Measurements from ENCODE around the gene CHRNA3.
"Not testable (repeated sequence)": the region's sequence is repeated elsewhere in the genome, so short reads cannot be mapped to it uniquely, and the experiment has no call there.

The CHRNA3 gene

DNA sequence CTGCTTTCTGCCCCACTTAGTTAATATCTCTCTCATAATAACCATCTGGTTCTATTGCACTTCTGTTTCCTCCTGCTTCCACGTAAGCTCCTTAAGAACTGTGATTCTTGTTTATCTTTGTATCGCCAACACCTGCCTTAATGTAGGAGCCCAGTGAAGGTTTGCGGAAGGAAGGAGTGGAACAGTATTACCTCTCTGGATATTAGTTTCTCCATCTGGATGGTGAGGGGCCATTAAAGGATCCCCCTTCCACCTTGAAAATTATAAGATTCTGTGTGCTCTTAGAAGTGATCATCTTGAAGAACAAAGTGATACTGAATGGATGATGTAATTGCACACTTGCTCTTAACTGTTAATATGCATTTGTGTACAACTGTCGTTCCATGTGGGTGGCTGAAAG is 53.3 kb downstream of the CHRNA3 start:
- POLR2A ChIA-PET, result no interaction called here
- CTCF ChIA-PET, result interaction anchor here (1.1 to 3.2 kb wide), 2 partner anchors 8 to 34 kb away, joined by 3 to 16 read pairs; no protein-coding TSS in a partner anchor
- no peak for TF ChIP-seq CTCF (IDR thresholded peaks at IDR 0.05; ENCODE audit: control extremely low read depth, extremely low read depth, low read depth, missing control alignments)
- DNase-seq (ENCODE audit: extremely low spot score), result peak; percentile 23

- POLR2A ChIA-PET, result interaction anchor here (0.9 to 2.1 kb wide), 4 partner anchors 10 to 306 kb away, joined by 3 to 8 read pairs (median 3); partner anchors contain the start of genes DNAJA4 and PSMA4
- peak; percentile 23 for DNase-seq (ENCODE audit: extremely low spot score)
- CTCF ChIA-PET, result interaction anchor here (1.4 to 3.2 kb wide), 4 partner anchors 10 to 23 kb away, joined by 4 to 16 read pairs (median 7); no protein-coding TSS in a partner anchor
- TF ChIP-seq CTCF (IDR thresholded peaks at IDR 0.05; ENCODE audit: control extremely low read depth, extremely low read depth, low read depth, missing control alignments), result no peak
Measured at GRCh38 chr15:78565951-78566774, 54.6 kb downstream of the CHRNA3 start.

DNA sequence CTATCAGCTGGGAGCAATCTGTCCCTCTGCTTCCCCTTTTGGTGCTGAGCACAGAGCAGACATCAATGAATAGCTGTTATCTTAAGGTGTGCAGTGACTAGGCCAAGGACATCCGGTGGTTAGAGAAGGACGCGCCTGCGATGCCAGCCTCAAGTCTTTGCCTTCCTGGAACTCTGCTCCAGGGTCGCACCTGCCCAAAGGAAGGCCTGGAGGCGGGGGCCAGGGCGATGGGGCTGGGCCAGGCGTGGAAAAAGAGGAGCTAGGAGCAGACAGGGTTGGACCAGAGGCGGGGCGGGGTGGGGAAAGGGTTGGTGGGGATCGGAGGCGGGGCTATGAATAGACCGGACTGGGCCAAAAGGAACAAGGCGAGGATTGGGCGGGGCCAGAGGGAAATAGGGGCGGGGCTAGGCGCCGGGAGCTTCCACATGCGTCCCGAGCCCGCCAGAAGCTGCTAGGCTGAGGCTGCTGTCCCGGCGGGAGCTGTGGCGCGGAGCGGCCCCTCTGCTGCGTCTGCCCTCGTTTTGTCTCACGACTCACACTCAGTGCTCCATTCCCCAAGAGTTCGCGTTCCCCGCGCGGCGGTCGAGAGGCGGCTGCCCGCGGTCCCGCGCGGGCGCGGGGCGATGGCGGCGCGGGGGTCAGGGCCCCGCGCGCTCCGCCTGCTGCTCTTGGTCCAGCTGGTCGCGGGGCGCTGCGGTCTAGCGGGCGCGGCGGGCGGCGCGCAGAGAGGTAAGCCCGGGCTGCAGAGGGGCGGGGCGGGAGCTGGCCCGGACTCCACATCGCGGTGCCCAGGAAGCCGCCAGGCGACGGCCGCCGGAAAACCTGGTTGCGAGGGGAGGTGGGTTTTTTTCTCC is 55.5 kb downstream of the CHRNA3 start, which contains the start of gene CHRNA5:
Gene CHRNA5 (plus strand): TSS at position 424 of the 854 bp plus-strand sequence. CDS start 200 bp downstream, at position 624.
- CTCF ChIA-PET, result interaction anchor here (1.2 to 3.2 kb wide), 5 partner anchors 11 to 22 kb away, joined by 3 to 16 read pairs (median 6); no protein-coding TSS in a partner anchor
- DNase-seq (ENCODE audit: extremely low spot score), result peak; percentile 88
- no peak for TF ChIP-seq CTCF (IDR thresholded peaks at IDR 0.05; ENCODE audit: control extremely low read depth, extremely low read depth, low read depth, missing control alignments)
- POLR2A ChIA-PET, result interaction anchor here (0.5 to 2.1 kb wide), 9 partner anchors 9 to 1520 kb away, joined by 3 to 8 read pairs (median 3); partner anchors contain the start of genes DNAJA4 and PSMA4

GRCh38 chr15:78564743-78565096 is 56.1 kb downstream of the CHRNA3 start:
- DNase-seq (ENCODE audit: extremely low spot score), result no peak
- TF ChIP-seq CTCF (IDR thresholded peaks at IDR 0.05; ENCODE audit: control extremely low read depth, extremely low read depth, low read depth, missing control alignments), result no peak
- POLR2A ChIA-PET, result interaction anchor here (0.5 to 2.1 kb wide), 7 partner anchors 9 to 1520 kb away, joined by 3 to 8 read pairs (median 3); partner anchors contain the start of gene DNAJA4
- CTCF ChIA-PET, result interaction anchor here (1.2 to 2.2 kb wide), 5 partner anchors 12 to 248 kb away, joined by 3 to 8 read pairs (median 4); no protein-coding TSS in a partner anchor

GRCh38 chr15:78563092-78563491 is 57.7 kb downstream of the CHRNA3 start:
- ChIA-PET CTCF (interaction anchor here (1.1 to 2.2 kb wide), 2 partner anchors 15 to 18 kb away, joined by 4 to 8 read pairs; no protein-coding TSS in a partner anchor), POLR2A (interaction anchor here (0.6 kb wide), 1 partner anchor 368 kb away, joined by 3 read pairs; no protein-coding TSS in a partner anchor)
- TF ChIP-seq CTCF (IDR thresholded peaks at IDR 0.05; ENCODE audit: control extremely low read depth, extremely low read depth, low read depth, missing control alignments), result no peak
- DNase-seq (ENCODE audit: extremely low spot score), result no peak

DNA sequence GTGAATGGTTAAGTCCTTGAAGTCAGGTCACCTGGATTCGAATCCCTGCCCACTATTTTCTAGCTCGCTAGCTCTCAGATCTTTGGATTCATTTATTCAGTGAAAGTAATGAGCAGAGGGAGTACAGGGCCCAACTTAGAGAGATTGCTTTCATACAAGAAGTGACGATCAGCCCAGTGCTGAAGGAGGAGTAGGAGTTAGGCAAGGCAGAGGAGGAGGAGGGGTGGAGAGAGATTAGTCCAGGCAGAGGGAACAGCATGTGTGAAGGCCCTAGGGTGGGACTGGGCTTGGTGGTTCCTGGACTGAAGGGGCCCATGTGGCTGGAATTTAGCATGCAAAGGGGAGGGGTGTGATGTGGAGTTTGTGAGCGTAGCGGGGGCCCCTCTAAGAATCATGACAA is 59.3 kb downstream of the CHRNA3 start:
- no peak for DNase-seq (ENCODE audit: extremely low spot score)
- TF ChIP-seq CTCF (IDR thresholded peaks at IDR 0.05; ENCODE audit: control extremely low read depth, extremely low read depth, low read depth, missing control alignments), result no peak
- ChIA-PET POLR2A (no interaction called here), CTCF (interaction anchor here (1.2 to 2.2 kb wide), 2 partner anchors 16 to 20 kb away, joined by 3 to 8 read pairs; no protein-coding TSS in a partner anchor)

DNA sequence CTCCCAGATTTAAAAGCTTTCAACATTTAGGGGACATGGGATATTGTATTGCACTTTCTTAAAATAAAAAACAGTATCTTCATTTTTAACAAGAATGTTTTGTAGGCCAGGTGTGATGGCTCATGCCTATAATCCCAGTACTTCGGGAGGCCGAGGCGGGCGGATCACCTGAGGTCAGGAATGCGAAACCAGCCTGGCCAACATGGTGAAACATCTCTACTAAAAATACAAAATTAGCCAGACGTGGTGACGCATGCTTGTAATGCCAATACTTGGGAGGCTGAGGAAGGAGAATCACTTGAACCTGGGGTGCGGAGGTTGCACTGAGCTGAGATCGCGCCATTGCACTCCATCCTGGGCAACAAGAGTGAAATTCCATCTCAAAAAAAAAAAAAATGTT is 60.6 kb downstream of the CHRNA3 start:
- POLR2A ChIA-PET; DNase-seq (ENCODE audit: extremely low spot score): not testable (repeated sequence)
- CTCF ChIA-PET, result interaction anchor here (1.8 kb wide), 1 partner anchor 11 kb away, joined by 6 read pairs; no protein-coding TSS in a partner anchor
